HG03457 (cell line): Measurements from ENCODE around the gene PHF5A.
"Not testable (repeated sequence)": the region's sequence is repeated elsewhere in the genome, so short reads cannot be mapped to it uniquely, and the experiment has no call there.

Experiments
- ATAC-seq: cut with Tn5 transposase; IDR thresholded peaks from one replicate; pipeline ENCODE4 v1.9.1; 2021; ENCODE audit warnings: moderate number of reproducible peaks; ENCODE audit not compliant: unreplicated experiment

PHF5A gene

DNA sequence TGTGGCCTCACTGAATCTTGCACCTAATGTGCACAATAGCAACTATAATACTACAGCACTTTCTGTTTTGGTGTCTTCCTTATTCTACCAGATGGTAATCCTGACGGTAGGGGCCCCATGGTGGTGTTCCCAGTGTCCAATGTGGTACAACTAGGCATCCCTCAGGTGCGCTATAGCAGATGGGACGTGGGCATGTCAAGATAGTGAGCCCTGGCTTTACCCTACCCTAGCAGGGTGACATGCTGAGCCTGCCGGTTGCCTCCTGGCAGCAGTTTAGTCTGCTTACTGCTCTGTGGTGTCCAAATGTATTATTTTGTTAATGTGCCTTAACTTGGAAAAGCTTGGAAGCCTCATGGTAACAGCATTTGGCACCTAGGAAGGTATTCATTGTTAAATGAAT, 19.6 kb upstream of the PHF5A start:
- ATAC-seq: no peak

DNA sequence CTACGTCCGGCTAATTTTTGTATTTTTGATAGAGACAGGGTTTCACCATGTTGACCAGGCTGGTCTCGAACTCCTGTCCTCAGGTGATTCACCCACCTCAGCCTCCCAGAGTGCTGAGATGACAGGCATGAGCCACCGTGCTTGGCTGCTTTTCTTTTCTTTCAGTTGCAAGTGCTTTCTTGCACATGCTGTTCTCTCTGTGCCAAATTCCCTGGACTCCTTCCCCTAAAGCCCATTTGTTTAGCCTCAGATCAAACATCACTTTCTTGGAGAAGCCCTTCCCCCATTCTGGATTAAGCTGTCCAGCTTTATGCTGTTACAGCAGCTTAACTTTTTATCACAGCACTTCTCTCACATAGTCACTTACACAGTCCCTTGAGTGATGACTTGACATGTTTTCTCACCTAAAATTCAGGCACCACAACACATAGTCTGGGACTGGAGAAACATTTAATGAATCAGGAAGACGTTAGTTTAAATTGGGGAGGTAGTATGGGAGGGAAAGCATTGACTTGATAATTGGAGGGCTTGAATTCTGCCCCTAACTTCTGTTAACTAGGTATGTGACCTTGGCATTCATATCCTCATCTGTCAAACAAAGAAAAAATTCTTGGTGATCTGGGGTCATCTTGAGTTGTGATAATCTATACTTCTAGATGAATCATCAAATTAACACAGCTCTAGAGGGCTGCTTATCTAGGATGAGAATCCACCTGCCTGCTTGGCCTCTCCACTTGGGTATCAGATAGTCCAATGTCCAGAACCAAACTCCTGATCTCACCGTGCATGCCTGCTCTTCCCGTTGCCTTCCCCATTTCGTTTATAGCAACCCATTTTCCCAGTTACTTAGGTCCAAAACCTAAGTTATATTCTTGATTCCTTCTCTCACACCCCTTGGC, 18.8 kb upstream of the PHF5A start:
- ATAC-seq: no peak

DNA sequence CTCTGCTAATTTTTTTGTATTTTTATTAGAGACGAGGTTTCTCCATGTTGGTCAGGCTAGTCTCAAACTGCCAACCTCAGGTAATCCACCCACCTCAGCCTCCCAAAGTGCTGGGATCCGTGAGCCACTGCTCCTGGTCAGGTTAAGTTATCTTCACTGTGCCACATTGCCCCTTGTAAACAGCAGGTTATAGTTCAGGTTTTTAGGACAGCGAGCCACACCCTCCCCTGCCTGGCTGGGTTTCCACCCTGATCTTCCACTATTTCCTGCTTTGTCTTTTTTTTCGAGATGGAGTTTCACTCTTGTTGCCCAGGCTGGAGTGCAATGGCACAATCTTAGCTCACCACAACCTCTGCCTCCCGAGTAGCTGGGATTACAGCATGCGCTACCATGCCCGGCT, 16.5 kb upstream of the PHF5A start:
- ATAC-seq: no peak

- ATAC-seq: no peak
These were observed 13.9 kb upstream of the PHF5A start for GRCh38 chr22:41482319-41482935.

DNA sequence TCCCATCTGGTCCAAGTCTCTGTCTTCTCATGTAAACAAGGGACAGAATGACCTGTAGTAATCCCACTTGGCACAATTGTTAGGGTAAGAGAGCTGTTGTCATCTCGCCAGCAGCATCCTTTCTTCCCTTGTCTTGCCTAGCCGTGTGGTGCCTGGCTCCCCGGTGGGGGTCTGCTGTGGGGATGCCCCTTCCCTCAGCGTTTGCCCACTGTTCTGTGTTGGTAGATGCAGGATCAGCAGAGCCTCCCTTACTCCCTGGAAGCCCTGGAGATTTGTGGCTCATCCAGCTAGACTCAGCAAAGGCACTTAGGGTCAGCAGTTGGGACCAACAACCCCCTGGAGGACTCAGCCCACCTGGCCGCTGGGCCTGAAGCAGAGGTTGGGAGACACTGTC, 13.4 kb upstream of the PHF5A start:
- ATAC-seq: no peak

DNA sequence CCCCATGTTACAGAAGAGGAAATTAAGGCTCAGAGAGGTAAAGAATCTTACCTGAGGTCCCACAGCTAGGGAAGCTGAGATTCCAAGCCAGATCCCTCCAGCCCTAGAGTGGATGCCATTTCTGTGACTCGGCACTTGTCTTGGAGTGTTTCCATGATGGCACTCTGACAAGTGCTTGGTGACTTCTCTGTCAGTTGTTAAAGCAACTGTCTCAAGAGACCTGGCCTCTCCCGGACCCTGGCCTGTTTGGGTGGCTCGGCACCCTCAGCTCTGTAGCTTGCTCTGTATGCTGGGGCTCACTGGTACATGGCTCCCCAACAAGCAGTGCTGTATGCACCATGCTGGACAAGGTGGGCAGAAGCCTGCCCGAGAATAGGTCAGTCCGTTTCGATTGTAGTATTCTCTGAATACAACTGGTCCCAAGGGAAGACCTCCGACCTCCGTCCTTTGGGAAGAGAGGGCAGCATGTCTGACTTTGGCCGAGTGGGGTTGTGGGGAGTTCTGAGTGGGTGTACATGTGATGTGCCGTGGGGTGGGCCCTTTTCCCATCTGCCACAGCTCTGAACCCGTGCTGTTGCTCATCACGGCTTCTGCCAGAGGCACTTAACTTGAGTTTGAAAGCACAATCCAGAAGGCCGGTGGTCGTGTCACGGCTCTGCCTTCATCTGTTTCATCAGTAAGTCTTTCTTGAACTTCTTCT, 12.8 kb upstream of the PHF5A start:
- no peak for ATAC-seq

- ATAC-seq: no peak
These were observed 11.9 kb upstream of the PHF5A start for GRCh38 chr22:41480397-41480735.

DNA sequence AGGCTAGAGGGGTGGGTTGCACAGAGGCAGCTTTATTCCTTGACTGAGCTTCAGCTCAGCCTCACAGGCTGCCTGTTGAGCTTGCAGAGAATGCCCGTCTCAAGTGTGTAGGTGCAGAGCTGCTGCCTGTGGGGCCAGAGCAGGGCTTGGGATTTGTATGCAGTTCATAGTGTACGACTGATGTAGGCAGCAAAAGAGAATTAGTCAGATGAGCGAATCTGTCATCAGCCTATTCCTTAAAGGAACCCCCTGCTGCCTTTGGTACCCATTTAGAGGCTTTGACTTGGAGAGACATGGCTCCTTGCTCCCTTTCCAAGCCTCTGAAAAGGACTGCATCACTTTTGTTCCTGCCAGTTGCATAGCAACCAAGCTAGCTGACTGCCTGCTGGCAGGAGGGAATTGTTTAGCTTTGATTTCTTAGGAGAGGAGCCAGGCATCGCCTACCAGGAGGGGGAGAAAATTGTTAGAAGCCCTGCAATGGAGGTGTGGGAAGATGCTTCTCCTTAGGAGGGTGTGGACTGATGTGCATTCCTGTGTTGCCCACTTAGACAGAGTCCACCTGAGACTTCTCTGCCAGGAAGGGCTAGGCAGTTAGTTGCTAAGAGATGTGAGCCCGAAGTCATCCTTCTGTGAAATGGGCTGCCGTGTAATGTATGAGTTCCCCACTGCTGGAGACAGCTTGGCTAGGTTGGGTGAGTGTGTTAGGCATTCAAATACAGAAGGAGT, 11.3 kb upstream of the PHF5A start:
- ATAC-seq: no peak

DNA sequence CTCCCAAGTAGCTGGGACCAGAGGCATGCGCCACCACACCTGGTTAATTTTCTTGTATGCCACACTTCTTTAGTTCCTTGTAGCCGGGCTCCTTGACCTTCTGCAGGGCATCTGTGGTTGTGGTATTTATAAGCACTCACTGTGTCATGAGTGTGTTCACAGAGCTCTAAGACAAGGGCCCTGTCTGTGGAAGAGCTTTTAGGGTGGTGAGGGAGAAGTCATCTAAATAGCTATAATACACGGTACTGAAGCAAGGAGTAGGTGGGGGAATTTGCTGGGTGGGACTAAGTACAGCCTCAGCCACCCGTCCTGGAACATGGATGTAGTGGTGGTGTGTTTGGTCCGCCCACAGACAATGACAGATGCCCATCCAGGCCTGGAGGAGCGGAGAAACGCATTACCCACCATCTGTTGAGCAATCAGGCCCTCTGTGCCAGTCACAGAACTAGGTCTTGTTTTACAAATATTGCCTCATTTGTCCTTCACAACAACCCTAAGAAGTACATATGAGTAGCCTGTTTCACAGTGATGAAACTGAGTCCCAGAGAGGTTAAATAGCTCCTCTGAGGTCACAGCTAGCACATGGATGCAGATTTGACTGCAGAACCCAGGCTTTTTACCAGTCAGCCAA, 10.5 kb upstream of the PHF5A start:
- no peak for ATAC-seq

DNA sequence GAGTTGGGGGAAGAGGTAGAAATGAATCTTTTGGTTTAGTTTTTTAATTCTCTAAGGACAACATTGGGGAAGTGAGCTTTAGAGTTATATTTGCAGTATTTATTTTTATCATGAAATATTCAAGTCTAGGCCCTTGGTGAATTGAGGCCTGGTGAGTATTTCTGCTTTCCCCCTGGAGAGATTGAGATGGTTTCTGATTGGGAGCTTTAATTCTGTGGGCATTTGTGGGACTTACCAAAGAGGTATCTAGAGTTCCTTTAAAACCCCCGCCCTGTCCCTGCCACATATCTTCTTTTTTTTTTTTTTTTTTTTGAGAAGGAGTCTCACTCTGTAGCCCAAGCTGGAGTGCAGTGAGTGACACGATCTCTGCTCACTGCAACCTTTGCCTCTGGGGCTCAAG, 10.0 kb upstream of the PHF5A start:
- no peak for ATAC-seq

- no peak for ATAC-seq
These were observed 6.5 kb upstream of the PHF5A start for GRCh38 chr22:41474872-41475451.

- no peak for ATAC-seq
These were observed 3.1 kb upstream of the PHF5A start for GRCh38 chr22:41471568-41471967.

- ATAC-seq: no peak
These were observed 2.4 kb upstream of the PHF5A start for GRCh38 chr22:41470886-41471285.

DNA sequence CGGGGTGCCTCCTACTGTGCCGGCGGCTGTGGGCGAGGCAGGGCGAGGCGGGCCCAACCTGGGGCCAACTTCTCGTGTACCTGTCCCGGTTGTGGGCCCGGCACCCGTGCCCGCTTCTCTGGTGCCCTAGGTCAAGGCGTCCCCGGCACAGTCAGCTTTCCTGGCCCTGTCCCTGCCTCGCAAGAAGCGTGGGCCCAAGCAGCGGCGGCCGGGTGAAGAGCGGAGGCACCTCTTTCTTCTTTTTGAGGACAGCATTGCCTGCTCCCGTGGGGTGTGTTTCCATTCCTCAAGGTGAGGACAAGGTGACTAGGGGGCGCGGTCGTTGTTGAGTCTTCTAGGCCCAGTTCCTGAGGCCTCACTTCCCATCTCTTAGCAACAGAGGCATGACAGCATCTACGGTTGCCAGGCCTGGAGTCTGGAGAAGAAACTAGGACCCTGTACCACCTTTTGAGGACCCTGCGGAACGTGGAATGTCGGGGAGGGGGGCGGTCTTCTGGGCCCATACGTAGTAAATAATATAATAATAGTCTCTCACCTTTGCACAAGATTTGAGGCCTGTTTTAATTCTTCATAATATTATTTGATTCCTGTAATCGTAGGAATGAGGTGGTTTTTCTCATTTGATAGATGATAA, 843 bp upstream of the PHF5A start:
- ATAC-seq: peak; percentile 18

- ATAC-seq: no peak
These were observed 6.6 kb downstream of the PHF5A start for GRCh38 chr22:41461901-41462300.

- not testable (repeated sequence) for ATAC-seq
These were observed 8.4 kb downstream of the PHF5A start for GRCh38 chr22:41460071-41460470.

DNA sequence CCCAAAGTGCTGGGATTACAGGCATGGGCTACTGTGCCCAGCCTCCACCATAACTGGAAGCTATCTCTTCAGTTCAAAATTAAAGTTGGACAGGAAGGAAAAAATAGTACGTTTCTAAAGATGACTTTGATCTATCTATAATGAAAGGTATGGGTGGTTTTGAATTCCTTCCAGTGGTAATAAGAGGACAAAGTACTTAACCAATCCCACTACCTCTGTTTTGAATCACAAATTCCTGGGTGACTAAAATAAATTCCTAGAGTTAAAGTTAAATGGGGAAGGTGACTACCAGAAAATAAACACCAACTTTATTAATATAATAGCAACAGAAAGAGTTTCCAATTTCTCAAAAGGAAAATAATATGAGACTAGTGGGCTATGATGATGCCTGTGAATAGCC, 9.1 kb downstream of the PHF5A start:
- ATAC-seq: no peak

- ATAC-seq: no peak
These were observed 10.2 kb downstream of the PHF5A start for GRCh38 chr22:41458161-41458728.

DNA sequence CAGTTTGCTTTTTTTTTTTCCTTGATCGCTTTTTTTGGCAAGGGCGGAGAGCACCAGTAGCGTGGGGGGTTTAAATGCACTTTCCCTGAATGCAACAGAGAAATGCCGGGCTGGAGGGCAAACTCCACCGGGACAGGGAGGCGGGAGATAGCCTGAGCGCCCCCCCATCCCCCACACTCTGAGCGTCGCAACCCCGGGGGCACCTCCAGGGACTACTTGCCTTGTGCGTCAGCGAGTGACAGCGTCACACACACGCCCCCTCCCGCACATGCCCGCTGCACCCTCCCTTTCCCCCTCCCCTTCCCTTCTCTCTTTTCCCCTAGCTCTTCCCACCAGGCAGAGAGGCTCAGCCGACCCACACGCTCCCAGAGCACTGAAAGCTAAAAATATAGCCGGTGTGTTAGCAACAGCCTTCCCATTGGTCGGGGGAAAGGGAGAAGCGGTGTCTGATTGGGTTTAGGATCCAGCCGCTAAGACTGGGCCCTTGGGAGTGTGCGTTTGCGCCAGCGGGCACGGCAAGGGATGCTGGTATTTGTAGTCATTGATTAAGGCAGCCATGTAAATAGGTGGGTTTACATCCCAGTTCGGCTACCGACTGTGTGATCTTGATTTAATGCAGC, 20.2 kb downstream of the PHF5A start:
- ATAC-seq: peak; percentile 42
